Measurements from ENCODE around the gene ADRA2B. TPM values are rescaled to one million over a fixed set of nuclear protein-coding genes. Genes with fewer than 3 reads are reported as not detected.

ADRA2B gene
- total RNA-seq, 1 experiment from 2014 or later, result 2.7 TPM

DNA sequence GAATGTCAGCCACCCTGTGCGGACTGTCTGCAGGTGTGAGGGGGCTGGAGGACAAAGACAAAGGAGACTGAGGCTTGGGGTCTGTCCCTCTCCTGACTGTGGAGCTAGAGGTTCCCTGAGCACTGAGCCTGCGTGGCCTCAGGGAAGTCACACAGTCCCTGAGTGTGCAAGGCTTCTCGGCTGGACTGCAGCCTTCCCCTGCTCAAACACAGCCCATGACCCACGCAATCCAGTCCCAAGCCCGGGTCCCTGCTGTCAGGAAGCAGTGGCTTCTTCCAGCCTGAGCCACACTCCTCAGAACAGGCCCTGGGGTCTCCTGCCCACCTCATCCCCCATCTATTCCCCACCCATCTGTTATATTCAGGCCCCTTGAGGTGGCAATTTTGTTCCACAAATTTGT is 19.2 kb upstream of the ADRA2B start:
- Histone ChIP-seq H3K18ac (ENCODE audit: insufficient read length, low read depth, low read length) (no peak overlapping the region), H3K27me3 (ENCODE audit: insufficient read depth, low read length) (no peaks in the 10 kb centered on the region), H3T11ph (ENCODE audit: low read length) (no peak overlapping the region), H3K79me2 (ENCODE audit: insufficient read depth, low read length) (no peaks in the 10 kb centered on the region), H2BK15ac (ENCODE audit: low read depth, low read length) (no peak overlapping the region), H3K23me2 (ENCODE audit: insufficient read length, low read depth, low read length, poor library complexity, severe bottlenecking) (no peaks in the 10 kb centered on the region), H3K9ac (ENCODE audit: extremely low read depth, insufficient read length, low read length) (no peak overlapping the region), H2BK12ac (ENCODE audit: insufficient read length, low read depth, low read length) (no peak overlapping the region), H2BK20ac (ENCODE audit: low read depth, low read length, poor library complexity, severe bottlenecking) (no peak overlapping the region), H2BK120ac (ENCODE audit: low read depth, low read length, poor library complexity, severe bottlenecking) (no peak overlapping the region), H3K4me1 (ENCODE audit: insufficient read depth, low read length) (no peaks in the 10 kb centered on the region), H3K9me3 (ENCODE audit: control insufficient read depth, low read depth, low read length) (no peaks in the 10 kb centered on the region), H3K14ac (ENCODE audit: insufficient read depth, low read length) (no peak overlapping the region; the same call in 1 of the 2 replicates), H3K4ac (ENCODE audit: low read depth, low read length) (no peak overlapping the region), H4K5ac (ENCODE audit: insufficient read length, low read depth, low read length) (no peak overlapping the region), H3K56ac (ENCODE audit: insufficient read length, low read depth, low read length) (no peak overlapping the region), H4K20me1 (ENCODE audit: control insufficient read depth, insufficient read depth, insufficient read length) (no peaks in the 10 kb centered on the region), H4K8ac (replicated peaks; ENCODE audit: insufficient read length, low read depth, low read length) (no peak overlapping the region), H3K27ac (ENCODE audit: insufficient read length, low read depth, low read length) (no peak overlapping the region), H2AFZ (ENCODE audit: low read length) (no peak overlapping the region), H2AK5ac (ENCODE audit: insufficient read length, low read length) (no peak overlapping the region), H3K79me1 (ENCODE audit: insufficient read depth, low read depth, low read length, poor library complexity, severe bottlenecking) (no peaks in the 10 kb centered on the region), H2BK5ac (ENCODE audit: insufficient read length, low read length) (no peak overlapping the region), H4K91ac (ENCODE audit: insufficient read length, low read depth, low read length) (no peak overlapping the region), H3K4me2 (ENCODE audit: insufficient read depth, insufficient read length, low read length) (no peak overlapping the region), H3K23ac (ENCODE audit: insufficient read length, low read depth, low read length) (no peak overlapping the region)
- Mint-ChIP-seq H3K9me3 (no peaks in the 10 kb centered on the region), H3K27ac (no peak overlapping the region; a peak in 1 of 7 replicates), H3K27me3 (ENCODE audit: low read depth) (peaks cover 12% of the 10 kb centered on the region), H3K4me3 (no peak overlapping the region), H3K4me1 (peaks cover 10 to 14% of the 10 kb centered on the region in 2 experiments), H3K36me3 (ENCODE audit: insufficient read depth in 1 of 3, low read depth in 3 of 3) (no peaks in the 10 kb centered on the region)
- TF ChIP-seq CTCF (conservative IDR thresholded peaks at IDR 0.05), result no peak
- no CpG with 5 or more reads among the region's 5 CpGs for WGBS (ENCODE audit: extremely low coverage, insufficient read length, low lambda C conversion rate)
- no peak for DNase-seq

All from H9 (cell line).